Neutrophil (primary cell): Measurements from ENCODE around the gene GALNTL6.

Experiments used
- H3K27ac ChIP-seq: fragments of 200-600 bp; sonication (generic); 2 replicates; pipeline ENCODE4 v1.5.1; 2016; ENCODE audit warnings: mild to moderate bottlenecking, moderate library complexity
- H3K27me3 ChIP-seq: fragments of 200-600 bp; sonication (generic); 2 replicates; pipeline ENCODE4 v1.6.0; 2016; ENCODE audit warnings: mild to moderate bottlenecking
- H3K36me3 ChIP-seq: fragments of 200-600 bp; sonication (generic); 2 replicates; pipeline ENCODE4 v1.5.1; 2017
- H3K4me1 ChIP-seq, 2 experiments: fragments of 200-600 bp in 1 of 2; sonication (generic) in 1 of 2; 1 replicate in 1 of 2; 2 replicates in 1 of 2; pipeline versions ENCODE4 v1.5.1 to v1.6.1; 2013 to 2016; ENCODE audit warnings: low read depth in 1 of 2, low read length in 1 of 2, mild to moderate bottlenecking in 1 of 2, moderate library complexity in 1 of 2; ENCODE audit not compliant: control insufficient read depth in 1 of 2, insufficient read depth in 1 of 2
- H3K4me3 ChIP-seq, 2 experiments: fragments of 200-600 bp in 1 of 2; sonication (generic) in 1 of 2; 1 replicate in 1 of 2; 2 replicates in 1 of 2; pipeline ENCODE4 v1.5.1; 2013 to 2016; ENCODE audit warnings: low read depth in 1 of 2, low read length in 1 of 2, mild to moderate bottlenecking in 1 of 2, moderate library complexity in 1 of 2
- H3K9me3 ChIP-seq: fragments of 200-600 bp; sonication (generic); 2 replicates; pipeline ENCODE4 v1.5.1; 2016
- TF ChIP-seq, protein P1 (sequence below): fragments of 200-600 bp; sonication (generic); IDR thresholded peaks from 2 replicates; pipeline ENCODE4 v1.5.1; 2016; ENCODE audit warnings: antibody characterized with exemption

GALNTL6 gene

DNA sequence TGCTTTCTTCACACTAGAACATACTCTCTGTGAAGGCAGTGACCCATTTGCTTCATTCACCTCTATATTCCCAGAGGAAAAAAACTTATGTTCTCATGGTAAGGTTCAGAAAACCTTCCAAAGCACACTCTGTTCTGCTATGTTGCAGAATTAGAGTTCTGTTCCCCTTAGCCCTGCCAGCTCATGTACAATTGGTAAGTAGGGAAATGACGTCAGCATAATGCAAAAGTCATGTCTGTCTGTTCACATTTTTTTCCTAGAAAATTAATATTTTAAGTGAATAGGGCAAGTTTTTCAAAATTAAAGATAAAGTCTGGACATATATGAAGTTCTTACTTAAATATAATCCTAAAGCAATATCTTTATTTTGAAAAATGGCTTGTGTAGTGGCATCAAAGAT, 443.6 kb downstream of the GALNTL6 start:
- Histone ChIP-seq H3K4me1 (no peaks in the 10 kb centered on the region), H3K27ac (no peak overlapping the region), H3K9me3 (no peaks in the 10 kb centered on the region), H3K27me3 (no peaks in the 10 kb centered on the region), H3K4me3 (no peak overlapping the region), H3K36me3 (no peaks in the 10 kb centered on the region)
- TF ChIP-seq, protein P1, sequence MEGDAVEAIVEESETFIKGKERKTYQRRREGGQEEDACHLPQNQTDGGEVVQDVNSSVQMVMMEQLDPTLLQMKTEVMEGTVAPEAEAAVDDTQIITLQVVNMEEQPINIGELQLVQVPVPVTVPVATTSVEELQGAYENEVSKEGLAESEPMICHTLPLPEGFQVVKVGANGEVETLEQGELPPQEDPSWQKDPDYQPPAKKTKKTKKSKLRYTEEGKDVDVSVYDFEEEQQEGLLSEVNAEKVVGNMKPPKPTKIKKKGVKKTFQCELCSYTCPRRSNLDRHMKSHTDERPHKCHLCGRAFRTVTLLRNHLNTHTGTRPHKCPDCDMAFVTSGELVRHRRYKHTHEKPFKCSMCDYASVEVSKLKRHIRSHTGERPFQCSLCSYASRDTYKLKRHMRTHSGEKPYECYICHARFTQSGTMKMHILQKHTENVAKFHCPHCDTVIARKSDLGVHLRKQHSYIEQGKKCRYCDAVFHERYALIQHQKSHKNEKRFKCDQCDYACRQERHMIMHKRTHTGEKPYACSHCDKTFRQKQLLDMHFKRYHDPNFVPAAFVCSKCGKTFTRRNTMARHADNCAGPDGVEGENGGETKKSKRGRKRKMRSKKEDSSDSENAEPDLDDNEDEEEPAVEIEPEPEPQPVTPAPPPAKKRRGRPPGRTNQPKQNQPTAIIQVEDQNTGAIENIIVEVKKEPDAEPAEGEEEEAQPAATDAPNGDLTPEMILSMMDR, result no peak

- Histone ChIP-seq H3K27me3 (no peaks in the 10 kb centered on the region), H3K4me3 (no peak overlapping the region), H3K27ac (no peak overlapping the region), H3K4me1 (no peaks in the 10 kb centered on the region), H3K36me3 (no peaks in the 10 kb centered on the region), H3K9me3 (no peaks in the 10 kb centered on the region)
- TF ChIP-seq, protein P1, result no peak
Measured at GRCh38 chr4:172270397-172270796, 457.2 kb downstream of the GALNTL6 start.

DNA sequence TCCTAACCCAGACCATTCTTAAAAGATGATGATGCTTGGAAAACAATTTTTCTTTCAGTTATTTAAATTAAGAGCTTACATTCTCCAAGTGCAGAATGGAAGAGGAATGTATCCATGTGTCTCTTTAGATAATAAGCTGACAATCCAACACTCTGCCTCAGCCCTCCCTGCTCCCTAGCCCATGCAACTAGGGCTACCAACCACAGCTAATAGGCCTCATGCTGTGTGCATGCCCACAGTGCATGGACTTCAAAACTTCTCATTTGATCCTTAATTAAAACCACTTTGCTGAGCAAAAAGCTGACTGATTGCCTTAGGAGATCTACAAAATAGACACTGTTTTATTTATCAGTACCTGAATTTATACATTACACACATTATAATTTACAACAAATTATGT, 473.9 kb downstream of the GALNTL6 start:
- H3K36me3 ChIP-seq, result no peaks in the 10 kb centered on the region
- H3K27me3 ChIP-seq, result no peaks in the 10 kb centered on the region
- no peaks in the 10 kb centered on the region for H3K9me3 ChIP-seq
- no peaks in the 10 kb centered on the region for H3K4me1 ChIP-seq
- TF ChIP-seq, protein P1, result no peak
- H3K4me3 ChIP-seq, result no peak overlapping the region
- no peak overlapping the region for H3K27ac ChIP-seq

DNA sequence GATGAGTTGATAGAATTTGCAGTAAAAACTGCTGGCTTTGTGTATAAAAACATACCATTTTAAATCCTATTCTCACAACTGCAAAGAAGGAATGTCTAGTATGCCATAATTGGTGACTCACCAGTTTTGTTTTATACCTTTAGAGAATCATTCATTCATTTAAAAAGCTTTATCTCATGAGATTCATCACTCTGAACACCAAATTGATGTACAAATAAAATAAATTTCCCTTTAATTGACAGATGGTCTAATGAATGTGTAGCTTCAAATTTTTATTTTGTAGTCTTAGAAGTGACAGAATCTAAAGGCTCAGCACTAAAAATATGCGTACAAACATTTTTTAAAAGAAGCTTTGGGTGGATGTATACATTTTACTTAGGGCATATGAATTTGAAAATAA, 492.5 kb downstream of the GALNTL6 start:
- no peaks in the 10 kb centered on the region for H3K4me1 ChIP-seq
- H3K36me3 ChIP-seq, result no peaks in the 10 kb centered on the region
- no peak overlapping the region for H3K4me3 ChIP-seq
- H3K27me3 ChIP-seq, result no peaks in the 10 kb centered on the region
- H3K9me3 ChIP-seq, result no peaks in the 10 kb centered on the region
- TF ChIP-seq, protein P1, result no peak
- no peak overlapping the region for H3K27ac ChIP-seq

- Histone ChIP-seq H3K27ac (no peak overlapping the region), H3K36me3 (no peaks in the 10 kb centered on the region), H3K9me3 (no peaks in the 10 kb centered on the region), H3K27me3 (no peaks in the 10 kb centered on the region), H3K4me1 (no peaks in the 10 kb centered on the region), H3K4me3 (no peak overlapping the region)
- TF ChIP-seq, protein P1, result no peak
Measured at GRCh38 chr4:172308078-172308477, 494.9 kb downstream of the GALNTL6 start.

DNA sequence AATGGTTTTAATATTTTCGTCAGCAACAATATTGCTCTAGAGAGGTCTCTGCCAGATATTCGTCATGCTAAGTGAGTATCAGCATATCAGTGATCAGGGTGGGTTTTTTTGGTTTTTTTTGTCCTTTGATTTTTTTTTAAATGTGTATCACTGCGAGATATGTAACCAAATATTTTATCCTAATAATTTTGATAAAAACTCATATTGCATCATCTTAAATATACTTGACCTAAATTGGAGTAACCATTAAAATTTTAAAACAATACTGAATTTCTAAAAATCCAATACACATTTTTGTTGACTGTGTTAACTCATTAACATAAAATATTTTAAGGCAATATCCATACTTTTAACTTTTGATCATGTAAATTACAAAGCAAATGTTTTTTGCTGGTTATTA, 498.5 kb downstream of the GALNTL6 start:
- Histone ChIP-seq H3K4me1 (no peaks in the 10 kb centered on the region), H3K27ac (no peak overlapping the region), H3K27me3 (no peaks in the 10 kb centered on the region), H3K9me3 (no peaks in the 10 kb centered on the region), H3K4me3 (no peak overlapping the region), H3K36me3 (no peaks in the 10 kb centered on the region)
- TF ChIP-seq, protein P1, result no peak
